Fibroblast of lung (primary cell): Measurements from ENCODE around the gene IGFBP5. TPM values are rescaled to one million over a fixed set of nuclear protein-coding genes. Genes with fewer than 3 reads are reported as not detected.

Experiments used
- DNase-seq, 2 donors: peaks; one replicate each; pipeline versions ENCODE4 v3.0.0 to v3.0.0-alpha.2; 2010; ENCODE audit warnings: low read depth in 2 of 2
- H2AFZ ChIP-seq: 2 replicates; pipeline ENCODE4 v1.5.1; 2012; ENCODE audit warnings: low read length, control low read depth, inconsistent platforms
- H3K27ac ChIP-seq: 2 replicates; pipeline ENCODE4 v1.5.1; 2011; ENCODE audit warnings: low read length, control low read depth; ENCODE audit not compliant: insufficient read depth
- H3K27me3 ChIP-seq: 2 replicates; pipeline ENCODE4 v1.5.1; 2011; ENCODE audit warnings: mild to moderate bottlenecking, low read length; ENCODE audit not compliant: control insufficient read depth, insufficient read depth
- H3K36me3 ChIP-seq: 2 replicates; pipeline ENCODE4 v1.5.1; 2011; ENCODE audit warnings: low read length; ENCODE audit not compliant: control insufficient read depth, insufficient read depth
- H3K4me1 ChIP-seq: 2 replicates; pipeline ENCODE4 v1.5.1; 2011; ENCODE audit warnings: low read length; ENCODE audit not compliant: control insufficient read depth, insufficient read depth; ENCODE audit errors: extremely low read depth
- H3K4me2 ChIP-seq: 2 replicates; pipeline ENCODE4 v1.5.1; 2011; ENCODE audit warnings: low read length, control low read depth; ENCODE audit not compliant: insufficient read depth; ENCODE audit errors: extremely low read depth
- H3K4me3 ChIP-seq, 4 experiments: fragments of 200-600 bp in 1 of 4; sonication (generic) in 1 of 4; replicated peaks in 1 of 4; 2 replicates each; pipeline ENCODE4 v1.5.1; 2011 to 2016; ENCODE audit warnings: low read length in 4 of 4, low read depth in 3 of 4, mild to moderate bottlenecking in 3 of 4, control low read depth in 2 of 4, inconsistent platforms in 1 of 4, mixed read lengths in 1 of 4; ENCODE audit not compliant: insufficient read depth in 1 of 4; ENCODE audit errors: control extremely low read depth in 1 of 4
- H3K79me2 ChIP-seq: 2 replicates; pipeline ENCODE4 v1.5.1; 2012; ENCODE audit warnings: mild to moderate bottlenecking, low read length, inconsistent platforms; ENCODE audit not compliant: control insufficient read depth, insufficient read depth
- H3K9ac ChIP-seq: 2 replicates; pipeline ENCODE4 v1.5.1; 2011; ENCODE audit warnings: mild to moderate bottlenecking, low read length, control low read depth; ENCODE audit not compliant: insufficient read depth
- H3K9me3 ChIP-seq: 2 replicates; pipeline ENCODE4 v1.5.1; 2012; ENCODE audit warnings: low read depth, low read length; ENCODE audit not compliant: control insufficient read depth, insufficient read depth
- H4K20me1 ChIP-seq: 2 replicates; pipeline ENCODE4 v1.5.1; 2011; ENCODE audit warnings: low read length; ENCODE audit not compliant: control insufficient read depth, insufficient read depth; ENCODE audit errors: extremely low read depth
- EZH2 ChIP-seq: IDR thresholded peaks from 2 replicates; pipeline ENCODE4 v1.5.1; 2012; ENCODE audit warnings: low read length, control low read depth, mild to moderate bottlenecking; ENCODE audit errors: missing control alignments
- polyA plus RNA-seq, 2 donors: library from polyadenylated mRNA; depleted of rRNA in 1 of 2; stranded (reverse) in 1 of 2; unstranded in 1 of 2; fragments of >200 nt; gene quantifications; 2 replicates each; pipeline ENCODE4 v1.2.1, GENCODE V29; 2011 to 2012; ENCODE audit warnings: missing spikeins in 1 of 2
- total RNA-seq: library from RNA; depleted of rRNA; stranded (reverse); fragments of >200 nt; gene quantifications from 2 replicates; pipeline ENCODE4 v1.2.1, GENCODE V29; 2014
- TF ChIP-seq, protein P1 (sequence below), 2 donors: IDR thresholded peaks in 1 of 2; conservative IDR thresholded peaks in 1 of 2; 1 replicate in 1 of 2; 2 replicates in 1 of 2; pipeline ENCODE4 v1.5.1; 2011 to 2012; ENCODE audit warnings: low read length in 2 of 2, control low read depth in 1 of 2, inconsistent platforms in 1 of 2, low read depth in 1 of 2, mild to moderate bottlenecking in 1 of 2

The IGFBP5 gene
- total and polyA plus RNA-seq, 2 donors (not counting 1 experiment from before 2014, with no cell fraction given) = 1,100 to 2,607 TPM

DNA sequence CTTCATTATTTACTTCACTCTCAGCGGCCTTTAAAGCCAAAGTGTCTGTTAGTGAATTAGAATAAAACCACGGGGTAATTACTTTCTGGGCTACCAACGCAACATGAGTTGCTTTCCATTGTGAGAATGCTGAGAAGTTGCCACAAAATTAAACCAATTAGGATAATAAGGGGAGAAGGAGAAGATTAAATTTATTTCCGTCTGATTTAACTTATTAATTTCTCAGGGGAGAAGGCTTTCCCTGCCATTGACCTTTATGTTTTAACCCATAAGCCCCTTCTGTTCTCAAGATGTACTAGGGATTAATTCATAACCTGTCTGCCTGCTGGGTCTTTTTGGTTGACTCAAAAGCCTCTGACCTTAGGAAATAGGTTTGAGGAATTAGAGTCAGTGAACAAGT lies 42.3 kb upstream of the IGFBP5 start:
- TF ChIP-seq, protein P1, sequence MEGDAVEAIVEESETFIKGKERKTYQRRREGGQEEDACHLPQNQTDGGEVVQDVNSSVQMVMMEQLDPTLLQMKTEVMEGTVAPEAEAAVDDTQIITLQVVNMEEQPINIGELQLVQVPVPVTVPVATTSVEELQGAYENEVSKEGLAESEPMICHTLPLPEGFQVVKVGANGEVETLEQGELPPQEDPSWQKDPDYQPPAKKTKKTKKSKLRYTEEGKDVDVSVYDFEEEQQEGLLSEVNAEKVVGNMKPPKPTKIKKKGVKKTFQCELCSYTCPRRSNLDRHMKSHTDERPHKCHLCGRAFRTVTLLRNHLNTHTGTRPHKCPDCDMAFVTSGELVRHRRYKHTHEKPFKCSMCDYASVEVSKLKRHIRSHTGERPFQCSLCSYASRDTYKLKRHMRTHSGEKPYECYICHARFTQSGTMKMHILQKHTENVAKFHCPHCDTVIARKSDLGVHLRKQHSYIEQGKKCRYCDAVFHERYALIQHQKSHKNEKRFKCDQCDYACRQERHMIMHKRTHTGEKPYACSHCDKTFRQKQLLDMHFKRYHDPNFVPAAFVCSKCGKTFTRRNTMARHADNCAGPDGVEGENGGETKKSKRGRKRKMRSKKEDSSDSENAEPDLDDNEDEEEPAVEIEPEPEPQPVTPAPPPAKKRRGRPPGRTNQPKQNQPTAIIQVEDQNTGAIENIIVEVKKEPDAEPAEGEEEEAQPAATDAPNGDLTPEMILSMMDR (conservative IDR thresholded peaks at IDR 0.05 in 1 of 2, IDR thresholded peaks at IDR 0.05 in 1 of 2; ENCODE audit: low read depth in 1 of 2, low read length in 2 of 2) = no peak
- TF ChIP-seq EZH2 = no peak

GRCh38 chr2:216736326-216736725 lies 41.0 kb upstream of the IGFBP5 start:
- Histone ChIP-seq H3K27ac (no peak overlapping the region), H3K9me3 (no peaks in the 10 kb centered on the region), H3K4me1 (peaks cover 13% of the 10 kb centered on the region), H2AFZ (no peak overlapping the region), H3K79me2 (no peaks in the 10 kb centered on the region), H3K4me2 (no peak overlapping the region), H3K36me3 (no peaks in the 10 kb centered on the region), H3K27me3 (no peaks in the 10 kb centered on the region), H4K20me1 (no peaks in the 10 kb centered on the region), H3K4me3 (no peak overlapping the region), H3K9ac (no peak overlapping the region)
- TF ChIP-seq, protein P1 (conservative IDR thresholded peaks at IDR 0.05 in 1 of 2, IDR thresholded peaks at IDR 0.05 in 1 of 2; ENCODE audit: low read depth in 1 of 2, low read length in 2 of 2) = no peak
- no peak for TF ChIP-seq EZH2
- no peak for DNase-seq

More for the DNA sequence above, 42.3 kb upstream of the IGFBP5 start:
- no peaks in the 10 kb centered on the region for H3K9me3 ChIP-seq
- no peaks in the 10 kb centered on the region for H4K20me1 ChIP-seq
- no peak overlapping the region for H3K27ac ChIP-seq
- H3K4me3 ChIP-seq = no peak overlapping the region
- H3K27me3 ChIP-seq = no peaks in the 10 kb centered on the region
- no peak for DNase-seq
- no peak overlapping the region for H3K9ac ChIP-seq
- peaks cover 20% of the 10 kb centered on the region for H3K4me1 ChIP-seq
- no peaks in the 10 kb centered on the region for H3K79me2 ChIP-seq
- no peaks in the 10 kb centered on the region for H3K36me3 ChIP-seq
- H2AFZ ChIP-seq = no peak overlapping the region
- no peak overlapping the region for H3K4me2 ChIP-seq

GRCh38 chr2:216735668-216736067 lies 40.3 kb upstream of the IGFBP5 start:
- no peaks in the 10 kb centered on the region for H3K27me3 ChIP-seq
- no peaks in the 10 kb centered on the region for H4K20me1 ChIP-seq
- no peak overlapping the region for H3K4me2 ChIP-seq
- no peak for DNase-seq
- no peak overlapping the region for H2AFZ ChIP-seq
- H3K27ac ChIP-seq = no peak overlapping the region
- no peaks in the 10 kb centered on the region for H3K36me3 ChIP-seq
- H3K4me3 ChIP-seq = no peak overlapping the region
- H3K4me1 ChIP-seq = peaks cover 8% of the 10 kb centered on the region
- no peak for TF ChIP-seq EZH2
- TF ChIP-seq, protein P1 (conservative IDR thresholded peaks at IDR 0.05 in 1 of 2, IDR thresholded peaks at IDR 0.05 in 1 of 2; ENCODE audit: low read depth in 1 of 2, low read length in 2 of 2) = no peak
- no peak overlapping the region for H3K9ac ChIP-seq
- H3K79me2 ChIP-seq = no peaks in the 10 kb centered on the region
- no peaks in the 10 kb centered on the region for H3K9me3 ChIP-seq
